Choroid plexus epithelial cell (primary cell): ENCODE data around the gene ATP10B.

Experiments used
- DNase-seq: peaks from one replicate; pipeline ENCODE4 v3.0.0-alpha.2; 2010; ENCODE audit warnings: low read depth
- H3K4me3 ChIP-seq: 2 replicates; pipeline ENCODE4 v1.5.1; 2011; ENCODE audit warnings: low read depth, mild to moderate bottlenecking, control low read depth, low read length, moderate library complexity
- CTCF ChIP-seq: conservative IDR thresholded peaks from 2 replicates; pipeline ENCODE4 v1.5.1; 2011; ENCODE audit warnings: low read depth, mild to moderate bottlenecking, control low read depth, inconsistent platforms, low read length, moderate library complexity

Gene ATP10B

GRCh38 chr5:160760008-160760407 lies 92.0 kb downstream of the ATP10B start:
- no peak for DNase-seq
- no peak overlapping the region for H3K4me3 ChIP-seq
- no peak for TF ChIP-seq CTCF

- DNase-seq, result no peak
- no peak overlapping the region for H3K4me3 ChIP-seq
- TF ChIP-seq CTCF, result no peak
Observed at GRCh38 chr5:160757194-160757593, 94.8 kb downstream of the ATP10B start.

GRCh38 chr5:160750938-160751657 lies 100.9 kb downstream of the ATP10B start:
- TF ChIP-seq CTCF, result no peak
- no peak for DNase-seq
- no peak overlapping the region for H3K4me3 ChIP-seq

GRCh38 chr5:160749682-160750081 lies 102.3 kb downstream of the ATP10B start:
- DNase-seq, result no peak
- no peak for TF ChIP-seq CTCF
- no peak overlapping the region for H3K4me3 ChIP-seq

GRCh38 chr5:160749026-160749425 lies 103.0 kb downstream of the ATP10B start:
- H3K4me3 ChIP-seq, result no peak overlapping the region
- no peak for DNase-seq
- no peak for TF ChIP-seq CTCF

GRCh38 chr5:160747987-160748386 lies 104.0 kb downstream of the ATP10B start:
- no peak overlapping the region for H3K4me3 ChIP-seq
- no peak for DNase-seq
- no peak for TF ChIP-seq CTCF

GRCh38 chr5:160747559-160747958 lies 104.5 kb downstream of the ATP10B start:
- DNase-seq, result no peak

More at GRCh38 chr5:160747559-160747958, 104.5 kb downstream of the ATP10B start:
- no peak for TF ChIP-seq CTCF
- H3K4me3 ChIP-seq, result no peak overlapping the region
